NCI-H2227 (cell line): ENCODE measurements around the gene PLEKHM3.
"Not testable (repeated sequence)": the region's sequence is repeated elsewhere in the genome, so short reads cannot be mapped to it uniquely, and the experiment has no call there.

ENCODE experiments used
- DNase-seq: peaks from one replicate; lab custom pipeline; 2025; ENCODE audit not compliant: unreplicated experiment; lab: John Stamatoyannopoulos, UW

Gene PLEKHM3

GRCh38 chr2:208037564-208038487 is 12.5 kb upstream of the PLEKHM3 start:
- DNase-seq, result no peak

GRCh38 chr2:208036357-208036756 is 11.0 kb upstream of the PLEKHM3 start:
- DNase-seq, result no peak

GRCh38 chr2:208034503-208035140 is 9.3 kb upstream of the PLEKHM3 start:
- no peak for DNase-seq

- peak; percentile 43 for DNase-seq
Measured at GRCh38 chr2:208033701-208034502, 8.6 kb upstream of the PLEKHM3 start.

GRCh38 chr2:208031608-208032019 is 6.3 kb upstream of the PLEKHM3 start:
- no peak for DNase-seq

GRCh38 chr2:208025814-208026184 is 472 bp upstream of the PLEKHM3 start:
- peak; percentile 81 for DNase-seq

- DNase-seq, result no peak
Measured at GRCh38 chr2:208024091-208024490, 1.2 kb downstream of the PLEKHM3 start.

GRCh38 chr2:208020253-208020652 is 5.1 kb downstream of the PLEKHM3 start:
- DNase-seq, result no peak

GRCh38 chr2:208018124-208018712 is 7.1 kb downstream of the PLEKHM3 start:
- DNase-seq, result not testable (repeated sequence)

GRCh38 chr2:208017721-208018120 is 7.6 kb downstream of the PLEKHM3 start:
- DNase-seq, result no peak

GRCh38 chr2:208015475-208015874 is 9.9 kb downstream of the PLEKHM3 start:
- no peak for DNase-seq

GRCh38 chr2:208013285-208014178 is 11.8 kb downstream of the PLEKHM3 start:
- no peak for DNase-seq

- DNase-seq, result no peak
Measured at GRCh38 chr2:208012449-208012848, 12.9 kb downstream of the PLEKHM3 start.

GRCh38 chr2:208010506-208010905 is 14.8 kb downstream of the PLEKHM3 start:
- no peak for DNase-seq

- no peak for DNase-seq
Measured at GRCh38 chr2:208006833-208007232, 18.5 kb downstream of the PLEKHM3 start.

- no peak for DNase-seq
Measured at GRCh38 chr2:208006337-208006736, 19.0 kb downstream of the PLEKHM3 start.

- no peak for DNase-seq
Measured at GRCh38 chr2:208001924-208002323, 23.4 kb downstream of the PLEKHM3 start.

- DNase-seq, result no peak
Measured at GRCh38 chr2:208000701-208001395, 24.5 kb downstream of the PLEKHM3 start.

GRCh38 chr2:207996848-207997247 is 28.5 kb downstream of the PLEKHM3 start:
- no peak for DNase-seq

- DNase-seq, result no peak
Measured at GRCh38 chr2:207995887-207996286, 29.4 kb downstream of the PLEKHM3 start.
